GM23248 (cell line): Measurements from ENCODE around the gene ANKRD12. TPM values are rescaled to one million over a fixed set of nuclear protein-coding genes. Genes with fewer than 3 reads are reported as not detected.

Source experiments
- DNase-seq: peaks from one replicate; pipeline ENCODE4 v3.0.0-alpha.2; 2015
- H2AFZ ChIP-seq: fragments of 200-600 bp; sonication (generic); 2 replicates; pipeline ENCODE4 v1.6.1; 2016; ENCODE audit warnings: antibody characterized with exemption
- H3F3A ChIP-seq: fragments of 200-600 bp; sonication (generic); 2 replicates; pipeline ENCODE4 v1.6.1; 2016; ENCODE audit warnings: mild to moderate bottlenecking, antibody characterized with exemption, mixed run types; ENCODE audit not compliant: insufficient read depth
- H3K27ac ChIP-seq: fragments of 200-600 bp; sonication (generic); 2 replicates; pipeline ENCODE4 v1.5.1; 2016; ENCODE audit warnings: mild to moderate bottlenecking
- H3K27me3 ChIP-seq: fragments of 200-600 bp; sonication (generic); replicated peaks from 2 replicates; pipeline ENCODE4 v1.6.1; 2016; ENCODE audit warnings: mild to moderate bottlenecking; ENCODE audit not compliant: insufficient read depth
- H3K36me3 ChIP-seq: fragments of 200-600 bp; sonication (generic); 2 replicates; pipeline ENCODE4 v1.6.1; 2016; ENCODE audit warnings: low read depth, mild to moderate bottlenecking
- H3K4me1 ChIP-seq: fragments of 200-600 bp; sonication (generic); 2 replicates; pipeline ENCODE4 v1.6.1; 2016; ENCODE audit warnings: mild to moderate bottlenecking; ENCODE audit not compliant: insufficient read depth
- H3K4me2 ChIP-seq: fragments of 200-600 bp; sonication (generic); one replicate; pipeline ENCODE4 v1.6.1; 2016; ENCODE audit warnings: mild to moderate bottlenecking; ENCODE audit not compliant: unreplicated experiment
- H3K4me3 ChIP-seq: fragments of 200-600 bp; sonication (generic); 2 replicates; pipeline ENCODE4 v1.5.1; 2016; ENCODE audit warnings: mild to moderate bottlenecking
- H3K79me2 ChIP-seq: fragments of 200-600 bp; sonication (generic); 2 replicates; pipeline ENCODE4 v1.6.1; 2016; ENCODE audit warnings: mild to moderate bottlenecking; ENCODE audit not compliant: insufficient read depth
- H3K9ac ChIP-seq: fragments of 200-600 bp; sonication (generic); 2 replicates; pipeline ENCODE4 v1.6.1; 2016; ENCODE audit warnings: mild to moderate bottlenecking
- H3K9me2 ChIP-seq: fragments of 200-600 bp; sonication (generic); 2 replicates; pipeline ENCODE4 v1.6.1; 2016; ENCODE audit warnings: mixed run types, mild to moderate bottlenecking, moderate library complexity; ENCODE audit not compliant: insufficient read depth
- H3K9me3 ChIP-seq: fragments of 200-600 bp; sonication (generic); one replicate; pipeline ENCODE4 v1.6.1; 2017; ENCODE audit warnings: low read depth
- H4K20me1 ChIP-seq: fragments of 200-600 bp; sonication (generic); 2 replicates; pipeline ENCODE4 v1.6.0; 2016; ENCODE audit not compliant: insufficient read depth
- EZH2 ChIP-seq: fragments of 200-600 bp; sonication (generic); IDR thresholded peaks from 2 replicates; pipeline ENCODE4 v1.6.1; 2018; ENCODE audit warnings: antibody characterized with exemption, mild to moderate bottlenecking; ENCODE audit not compliant: insufficient read depth, poor library complexity, severe bottlenecking
- EZH2phosphoT487 ChIP-seq: fragments of 200-600 bp; sonication (generic); IDR thresholded peaks from 2 replicates; pipeline ENCODE4 v1.6.1; 2018; ENCODE audit warnings: antibody characterized with exemption, moderate library complexity, mild to moderate bottlenecking, low read depth; ENCODE audit not compliant: insufficient read depth
- WGBS, 2 experiments: methylation state at CpG; one replicate each; pipeline ENCODE4 v1.1.6; 2015 to 2017; ENCODE audit warnings: low lambda C conversion rate in 2 of 2, low coverage in 1 of 2; ENCODE audit errors: missing lambda C conversion rate in 2 of 2; 5-methylcytosine and 5-hydroxymethylcytosine counted together
- in situ Hi-C: fragments of 300-500 bp; cut with MboI; formaldehyde crosslinking; loops from 2 replicates; pipeline ENCODE4 v1.15.0; 2020
- polyA plus RNA-seq: library from polyadenylated mRNA; unstranded; fragments of >200 nt; fragmentation: Nextera tagmentation; extraction: Ambion mirVana; gene quantifications from 2 replicates; pipeline ENCODE4 v1.2.1, GENCODE V29; 2016
- total RNA-seq: library from RNA; depleted of rRNA; stranded (reverse); fragments of >200 nt; shearing (Covaris generic); gene quantifications from 2 replicates; pipeline ENCODE4 v1.2.3, GENCODE V29; 2014

Gene ANKRD12
- total and polyA plus RNA-seq, 2 experiments from 2014 or later = 16.5 to 34.8 TPM

- Histone ChIP-seq H3F3A (no peaks in the 10 kb centered on the region), H3K9ac (no peak overlapping the region), H3K4me2 (no peak overlapping the region), H3K27me3 (no peaks in the 10 kb centered on the region), H3K9me3 (no peaks in the 10 kb centered on the region), H3K79me2 (peaks cover 3% of the 10 kb centered on the region; the same call in 1 of the 2 replicates), H3K27ac (no peak overlapping the region), H3K4me1 (no peaks in the 10 kb centered on the region), H3K9me2 (no peaks in the 10 kb centered on the region), H2AFZ (no peak overlapping the region), H3K36me3 (peaks cover 73% of the 10 kb centered on the region), H4K20me1 (no peaks in the 10 kb centered on the region), H3K4me3 (no peak overlapping the region)
- in situ Hi-C loops = no loop called here
- 65 to 68% methylated on average over 6 of the region's 6 CpGs for WGBS, 2 experiments
- TF ChIP-seq EZH2 (no peak), EZH2phosphoT487 (no peak)
- no peak for DNase-seq
These were observed 78.8 kb downstream of the ANKRD12 start for GRCh38 chr18:9215221-9215933.

- TF ChIP-seq EZH2 = no peak
- TF ChIP-seq EZH2phosphoT487 = no peak
- H3K79me2 ChIP-seq = peaks cover 3% of the 10 kb centered on the region; the same call in 1 of the 2 replicates
- H3K9ac ChIP-seq = no peak overlapping the region
- no peaks in the 10 kb centered on the region for H3F3A ChIP-seq
- H3K4me1 ChIP-seq = no peaks in the 10 kb centered on the region
- H3K9me2 ChIP-seq = no peaks in the 10 kb centered on the region
- no peaks in the 10 kb centered on the region for H3K9me3 ChIP-seq
- in situ Hi-C loops = no loop called here
- peaks cover 71% of the 10 kb centered on the region for H3K36me3 ChIP-seq
- no peak overlapping the region for H2AFZ ChIP-seq
- H3K27ac ChIP-seq = no peak overlapping the region
- no peaks in the 10 kb centered on the region for H3K27me3 ChIP-seq
- no peaks in the 10 kb centered on the region for H4K20me1 ChIP-seq
- no peak for DNase-seq
- WGBS, 2 experiments = 95 to 97% methylated on average over 3 of the region's 3 CpGs
- no peak overlapping the region for H3K4me3 ChIP-seq
- no peak overlapping the region for H3K4me2 ChIP-seq
These were observed 79.9 kb downstream of the ANKRD12 start for GRCh38 chr18:9216459-9216858.

- H3K9ac ChIP-seq = no peak overlapping the region
- TF ChIP-seq EZH2phosphoT487 = no peak
- no peak for TF ChIP-seq EZH2
- H3K4me2 ChIP-seq = no peak overlapping the region
- 97 to 98% methylated on average over 3 of the region's 3 CpGs for WGBS, 2 experiments
- 0 out of 2 replicates have a peak, but pooled peaks cover 3% of the 10 kb centered on the region for H3K79me2 ChIP-seq
- DNase-seq = no peak
- peaks cover 72% of the 10 kb centered on the region for H3K36me3 ChIP-seq
- no peaks in the 10 kb centered on the region for H3F3A ChIP-seq
- H3K27ac ChIP-seq = no peak overlapping the region
- H2AFZ ChIP-seq = no peak overlapping the region
- H3K4me1 ChIP-seq = no peaks in the 10 kb centered on the region
- in situ Hi-C loops = no loop called here
- no peaks in the 10 kb centered on the region for H3K27me3 ChIP-seq
- H3K4me3 ChIP-seq = no peak overlapping the region
- H4K20me1 ChIP-seq = no peaks in the 10 kb centered on the region
- no peaks in the 10 kb centered on the region for H3K9me2 ChIP-seq
- no peaks in the 10 kb centered on the region for H3K9me3 ChIP-seq
These were observed 81.3 kb downstream of the ANKRD12 start for GRCh38 chr18:9217743-9218451.

GRCh38 chr18:9221040-9221439, 84.5 kb downstream of the ANKRD12 start:
- peaks cover 66% of the 10 kb centered on the region for H3K36me3 ChIP-seq
- no peaks in the 10 kb centered on the region for H3K27me3 ChIP-seq
- no peaks in the 10 kb centered on the region for H3K9me2 ChIP-seq
- no peaks in the 10 kb centered on the region for H3K4me1 ChIP-seq
- H2AFZ ChIP-seq = no peak overlapping the region
- no peak overlapping the region for H3K4me3 ChIP-seq
- no peak for DNase-seq
- in situ Hi-C loops = no loop called here
- H3K27ac ChIP-seq = no peak overlapping the region
- H3K4me2 ChIP-seq = no peak overlapping the region
- H3K9ac ChIP-seq = no peak overlapping the region
- no peaks in the 10 kb centered on the region for H3K9me3 ChIP-seq
- WGBS, 2 experiments = 88 to 92% methylated on average over 3 of the region's 3 CpGs
- H3F3A ChIP-seq = no peaks in the 10 kb centered on the region
- H3K79me2 ChIP-seq = no peaks in the 10 kb centered on the region
- no peaks in the 10 kb centered on the region for H4K20me1 ChIP-seq
- TF ChIP-seq EZH2phosphoT487 = no peak
- TF ChIP-seq EZH2 = no peak
